IPS-NIHi11 (cell line): ENCODE data around the gene PSMG4.
"Not testable (repeated sequence)": the region's sequence is repeated elsewhere in the genome, so short reads cannot be mapped to it uniquely, and the experiment has no call there.

Experiments
- DNase-seq: peaks from one replicate; pipeline ENCODE4 v3.0.0; 2012; ENCODE audit warnings: mixed read lengths, low spot score

Gene PSMG4

DNA sequence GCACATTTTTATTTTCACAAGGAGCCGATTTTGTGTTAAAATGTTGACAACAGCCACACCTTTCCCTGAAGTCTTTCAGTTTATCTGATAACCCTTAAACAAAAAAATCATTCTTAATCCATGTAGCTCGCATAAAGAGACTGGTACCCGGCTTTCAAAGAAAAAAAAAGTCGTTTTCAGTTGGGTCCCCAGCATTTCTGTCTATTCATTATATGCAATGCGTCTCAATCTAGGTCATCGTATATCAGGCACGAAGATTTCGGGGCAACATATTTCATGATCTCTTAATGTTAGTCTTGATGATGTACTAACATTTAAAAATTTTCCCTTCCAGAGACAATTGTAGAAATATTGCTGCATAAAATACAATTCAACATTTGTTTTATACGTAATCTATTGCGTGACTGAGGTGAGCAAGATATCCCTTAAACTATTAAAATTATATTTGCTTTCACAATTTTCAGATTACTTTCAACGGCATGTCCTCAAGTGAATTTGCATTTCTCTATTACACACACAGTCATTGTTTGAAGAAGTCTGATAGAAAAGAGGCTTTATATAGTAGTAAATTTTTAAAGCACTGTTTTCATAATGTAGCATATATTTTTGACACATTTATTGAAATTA lies 28.4 kb upstream of the PSMG4 start:
- no peak for DNase-seq

DNA sequence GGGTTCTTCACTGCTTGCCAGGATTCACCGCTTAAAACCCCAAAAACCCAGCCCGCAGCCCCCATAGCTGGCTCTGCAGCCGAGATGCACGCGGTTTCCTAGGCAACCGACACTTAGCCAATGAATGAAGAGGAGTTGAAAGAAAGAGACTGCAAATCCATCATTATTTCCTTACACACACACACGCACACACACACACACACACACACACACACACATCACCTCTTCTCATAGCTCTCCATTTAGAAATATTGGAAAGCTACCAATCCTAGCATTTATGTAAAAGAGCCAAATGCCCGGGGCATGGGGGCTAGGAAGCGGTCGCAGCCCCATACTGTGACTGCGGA lies 27.9 kb upstream of the PSMG4 start:
- DNase-seq, result no peak

DNA sequence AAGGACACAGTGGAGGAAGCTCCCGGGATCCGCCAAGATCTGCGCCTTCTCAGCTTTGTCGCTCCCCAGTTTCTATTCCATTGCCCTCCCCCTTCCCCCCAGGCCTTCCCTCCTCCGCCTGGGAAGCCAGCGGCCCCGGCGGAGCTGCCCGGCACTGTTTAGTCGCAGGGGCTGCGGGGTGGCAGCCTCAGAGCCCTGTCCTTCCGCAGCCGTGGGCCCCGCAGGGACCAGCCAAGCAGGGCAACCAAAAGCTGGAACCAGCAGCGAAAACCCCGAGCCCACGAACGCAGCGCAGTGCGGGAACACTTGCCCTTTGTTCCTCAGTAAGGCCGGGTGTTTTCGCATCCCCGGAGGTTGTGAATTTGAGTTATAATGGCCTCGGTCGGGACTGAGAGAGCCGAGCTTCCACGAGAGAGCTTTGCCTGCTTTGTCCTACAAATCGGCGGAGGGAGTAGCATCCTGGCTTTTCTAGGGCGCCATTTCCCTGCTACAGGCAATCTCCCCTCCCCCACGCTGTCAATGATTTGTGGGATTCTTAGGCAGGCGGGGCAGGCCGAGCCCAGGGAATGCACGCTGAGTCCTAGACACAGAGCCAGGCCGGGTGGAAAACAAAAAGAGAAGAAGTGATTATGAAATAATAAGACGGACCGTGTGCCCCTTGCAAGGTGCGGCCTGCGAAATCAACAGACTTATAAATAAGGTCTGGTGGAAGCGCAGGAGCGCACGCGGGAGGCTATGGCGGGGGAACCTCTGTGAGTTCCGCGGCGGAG lies 27.3 kb upstream of the PSMG4 start:
- peak; percentile 66 for DNase-seq

DNA sequence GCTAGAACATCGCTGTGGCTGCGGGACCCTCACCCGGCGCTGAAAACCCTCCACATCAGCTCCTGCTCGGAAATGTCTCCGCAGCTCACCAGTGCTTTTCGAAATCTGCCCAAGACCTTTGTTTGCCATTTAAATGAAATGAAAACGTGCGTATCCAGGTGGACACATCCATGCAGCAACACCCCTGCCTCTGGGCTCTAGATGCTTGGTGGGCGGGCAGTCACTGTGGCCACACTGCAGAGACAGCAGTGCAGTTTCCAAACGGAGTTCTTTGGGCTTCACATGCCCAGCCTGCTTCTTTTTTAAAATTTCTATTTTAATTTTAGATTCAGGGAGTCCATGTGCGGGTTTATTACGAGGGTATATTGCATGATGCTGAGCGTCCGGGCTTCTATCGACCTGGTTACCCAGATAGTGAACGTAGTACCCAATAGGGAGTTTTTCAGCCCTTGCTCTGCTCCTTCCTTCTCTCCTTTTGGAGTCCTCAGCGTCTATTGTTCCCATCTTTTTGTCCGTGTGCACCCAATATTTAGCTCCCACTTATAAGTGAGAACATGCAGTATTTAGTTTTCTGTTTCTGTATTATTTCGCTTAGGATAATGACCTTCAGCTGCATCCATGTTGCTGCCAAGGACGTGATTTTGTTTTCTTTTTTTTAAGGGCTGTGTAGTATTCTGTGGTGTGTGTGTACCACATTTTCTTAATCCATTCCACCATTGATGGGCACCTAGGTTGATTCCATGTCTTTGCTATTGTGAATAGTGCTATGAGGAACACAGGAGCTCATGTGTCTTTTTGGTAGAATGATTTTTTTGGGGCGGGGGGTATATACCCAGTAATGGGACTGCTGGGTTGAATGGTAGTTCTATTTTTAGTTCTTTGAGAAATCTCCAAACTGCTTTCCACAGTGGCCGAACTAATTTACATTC lies 26.5 kb upstream of the PSMG4 start:
- no peak for DNase-seq

DNA sequence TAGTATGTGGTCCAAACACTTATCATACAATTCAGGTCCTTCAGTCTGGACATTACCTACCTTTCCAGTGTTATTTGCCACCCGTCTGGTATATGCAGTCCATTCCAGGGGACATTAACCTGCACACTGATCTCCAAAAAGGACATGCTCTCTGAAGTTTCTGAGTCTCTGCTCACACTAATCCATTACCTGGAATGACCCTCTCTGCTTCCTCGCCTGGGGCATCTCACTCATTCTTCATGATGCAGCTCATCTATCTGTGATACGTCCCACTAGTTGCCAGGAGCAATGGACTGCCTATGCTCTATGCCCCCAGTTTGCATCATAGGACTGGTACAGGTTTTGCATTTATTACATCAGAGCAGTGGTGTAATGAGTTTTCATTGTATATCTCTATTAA lies 25.4 kb upstream of the PSMG4 start:
- no peak for DNase-seq

DNA sequence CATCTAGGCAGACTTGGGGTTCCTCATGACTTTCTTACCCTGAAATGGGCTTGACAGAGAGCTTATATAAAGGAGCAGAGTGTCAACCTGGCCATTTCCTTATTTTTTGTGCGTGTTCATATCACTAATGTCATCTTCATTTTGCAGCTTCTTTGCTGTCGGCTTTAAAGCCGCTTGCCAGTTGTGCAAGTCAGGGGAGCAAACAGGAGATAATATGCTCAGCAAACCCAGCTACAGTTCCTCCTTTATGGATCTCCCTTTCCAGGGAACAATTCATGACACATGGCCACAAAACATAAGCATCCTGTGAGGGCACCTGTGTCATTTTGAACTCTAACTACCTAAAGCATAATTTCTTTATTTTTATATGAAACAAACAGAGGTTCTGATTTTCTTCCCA lies 24.8 kb upstream of the PSMG4 start:
- no peak for DNase-seq

DNA sequence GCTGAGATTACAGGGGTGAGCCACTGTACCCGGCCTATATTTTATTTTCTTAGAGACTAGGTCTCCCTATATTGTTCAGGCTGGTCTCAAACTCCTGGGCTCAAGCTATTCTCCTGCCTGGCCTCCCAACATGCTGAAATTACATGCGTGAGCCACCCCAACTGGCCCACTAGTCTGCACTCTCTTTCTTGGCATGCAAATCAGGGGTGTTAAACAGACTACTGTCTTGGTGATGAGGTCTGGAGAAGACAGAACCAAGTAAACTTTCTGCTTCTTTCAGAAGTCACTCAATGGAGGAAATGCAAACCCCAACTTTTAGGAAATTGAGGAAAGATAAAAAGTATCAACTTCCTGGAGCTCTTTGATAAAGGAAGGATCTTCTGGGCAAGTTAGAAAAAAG lies 23.3 kb upstream of the PSMG4 start:
- no peak for DNase-seq

DNA sequence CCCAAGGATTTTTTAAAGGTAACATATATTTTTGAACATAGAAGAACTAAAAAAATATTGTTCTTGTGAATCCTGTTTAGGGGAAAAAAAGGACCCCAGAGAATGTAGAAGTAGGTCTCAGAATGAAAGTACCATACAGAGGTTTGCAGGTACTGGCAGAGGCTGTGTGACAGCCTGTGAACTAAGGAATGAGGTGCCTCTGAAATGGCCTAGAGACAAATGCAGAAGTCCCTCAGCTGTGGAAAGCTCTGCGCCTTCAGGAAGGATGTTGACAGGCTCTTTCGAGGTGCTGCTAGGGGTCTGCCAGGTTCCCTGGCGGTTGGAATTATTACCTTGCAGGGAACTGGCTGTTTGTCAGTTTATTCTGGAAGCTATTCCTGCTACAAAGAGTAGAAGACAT lies 22.7 kb upstream of the PSMG4 start:
- no peak for DNase-seq

DNA sequence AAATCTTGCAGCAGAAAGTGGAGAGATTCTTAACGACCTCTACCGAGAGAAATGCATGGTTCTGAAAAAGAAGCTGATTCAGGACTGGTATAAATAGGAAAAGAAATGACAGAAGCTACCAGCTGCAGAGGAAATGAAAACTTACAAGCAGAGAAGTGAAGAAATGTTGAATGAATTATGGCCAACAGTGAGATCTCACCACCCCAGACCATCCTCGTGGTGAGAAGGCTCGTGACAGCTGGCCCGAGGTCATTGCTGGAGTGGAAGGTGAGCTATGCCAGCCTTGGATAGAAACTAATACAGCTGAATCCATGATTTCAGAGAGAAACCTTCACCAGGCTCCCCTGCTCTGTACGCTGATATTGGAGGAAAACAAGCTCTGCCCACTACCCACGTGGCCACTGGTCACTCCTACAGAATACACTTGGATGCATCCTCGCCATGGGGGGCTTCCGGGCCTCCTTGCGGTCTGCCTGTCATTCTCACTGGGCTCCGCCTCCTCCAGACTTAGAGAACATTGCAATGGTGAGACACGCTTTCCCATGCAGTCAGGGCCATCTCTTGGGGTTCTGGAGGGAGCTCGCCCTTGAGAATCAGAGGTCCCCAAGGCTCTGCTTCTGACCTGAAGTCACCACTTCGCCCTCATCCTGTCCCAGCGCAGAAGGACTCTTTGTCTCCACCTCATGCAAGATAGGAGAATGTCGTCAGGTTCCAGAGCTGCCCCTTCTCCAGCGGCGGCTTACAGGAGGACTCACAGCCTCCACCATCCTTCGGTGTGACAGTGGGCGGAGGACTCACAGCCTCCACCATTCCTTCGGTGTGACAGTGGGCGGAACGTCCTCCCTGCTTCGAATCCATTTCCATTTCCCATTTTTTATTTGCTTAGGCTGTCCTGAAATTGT lies 20.7 kb upstream of the PSMG4 start:
- DNase-seq, result no peak

DNA sequence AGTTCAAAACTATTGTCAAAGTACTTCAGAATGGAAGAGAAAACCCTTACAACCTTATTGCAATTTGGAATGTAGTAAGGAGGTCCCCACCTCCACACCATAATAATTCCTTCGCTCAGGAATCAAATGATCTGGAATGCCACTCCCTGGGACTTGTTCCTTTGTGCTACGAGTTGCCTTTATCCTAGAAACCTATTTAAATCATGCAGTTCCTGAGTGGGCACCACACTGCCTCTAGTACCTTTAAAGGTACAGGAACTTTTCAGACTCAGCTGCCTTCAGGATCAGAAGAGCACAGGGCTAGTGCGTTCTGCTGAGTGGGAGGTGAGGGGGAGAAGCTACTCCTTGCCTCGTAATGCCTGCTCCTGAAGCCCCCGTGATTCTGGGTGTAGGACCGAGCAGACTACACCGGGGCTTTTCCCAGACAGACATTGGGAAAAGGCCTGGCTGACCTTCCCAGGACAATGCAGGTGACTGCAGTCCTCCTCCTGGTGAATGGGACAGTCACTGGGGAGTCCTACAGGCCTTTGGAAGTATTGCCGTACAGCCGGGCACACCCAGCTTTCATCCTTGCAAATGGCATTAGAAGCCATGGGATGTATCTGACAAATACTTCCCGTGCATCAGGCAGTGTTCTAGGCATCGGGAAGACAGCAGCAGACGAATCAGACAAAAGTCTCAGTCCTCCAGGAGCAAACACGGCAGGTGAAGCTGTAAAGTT lies 19.5 kb upstream of the PSMG4 start:
- peak; percentile 47 for DNase-seq

DNA sequence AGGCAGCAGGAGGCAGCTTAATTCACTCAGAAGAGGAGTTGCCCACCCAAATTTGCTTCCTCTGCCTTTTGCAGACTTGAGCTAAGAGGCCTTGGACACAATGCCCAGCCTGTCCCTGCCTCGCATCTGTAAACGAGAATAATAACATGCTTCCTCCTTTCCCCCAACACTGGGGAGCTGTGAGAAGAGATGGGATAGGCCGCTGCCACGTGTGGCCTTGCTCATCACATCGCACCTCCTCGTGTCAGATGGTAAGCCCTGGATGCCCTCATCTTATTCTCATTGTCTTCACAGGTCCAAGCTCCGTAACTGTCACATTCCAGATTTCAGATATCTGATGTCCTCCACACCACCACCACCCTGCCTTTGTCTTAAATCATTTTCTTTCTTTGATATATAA lies 18.2 kb upstream of the PSMG4 start:
- no peak for DNase-seq

DNA sequence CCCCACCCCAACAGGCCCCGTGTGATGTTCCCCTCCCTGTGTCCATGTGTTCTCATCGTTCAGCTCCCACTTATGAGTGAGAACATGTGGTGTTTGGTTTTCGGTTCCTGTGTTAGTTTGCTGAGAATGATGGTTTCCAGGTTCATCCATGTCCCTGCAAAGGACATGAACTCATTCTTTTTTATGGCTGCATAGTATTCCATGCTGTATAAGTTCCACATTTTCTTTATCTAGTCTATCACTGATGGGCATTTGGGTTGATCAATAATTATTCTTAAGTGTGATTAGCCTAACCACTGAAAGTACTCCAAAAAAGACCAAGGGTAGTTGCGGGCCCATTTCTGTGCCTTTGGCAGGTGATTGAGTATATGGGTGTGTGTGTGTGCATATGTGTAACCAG lies 17.0 kb upstream of the PSMG4 start:
- DNase-seq, result not testable (repeated sequence)

DNA sequence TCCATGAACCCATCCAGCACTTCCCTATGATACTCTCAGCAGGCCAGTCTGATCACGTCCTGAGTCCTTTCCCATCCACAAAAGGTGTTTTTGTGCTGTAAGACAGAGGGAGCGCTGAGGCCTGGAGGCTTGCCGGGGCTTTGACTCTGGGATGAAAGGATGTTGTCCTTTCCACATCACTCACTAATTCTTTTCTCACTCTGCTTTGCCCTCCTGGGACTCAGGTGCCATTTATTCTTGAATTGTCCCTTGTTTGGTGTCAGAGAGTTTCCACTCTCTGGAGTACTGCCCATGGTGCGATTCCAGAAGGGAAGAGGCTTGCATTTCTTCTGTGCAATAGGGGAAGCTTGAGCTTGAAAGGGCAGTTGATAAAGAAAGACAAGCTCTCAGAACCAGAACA lies 16.0 kb upstream of the PSMG4 start:
- DNase-seq, result no peak

DNA sequence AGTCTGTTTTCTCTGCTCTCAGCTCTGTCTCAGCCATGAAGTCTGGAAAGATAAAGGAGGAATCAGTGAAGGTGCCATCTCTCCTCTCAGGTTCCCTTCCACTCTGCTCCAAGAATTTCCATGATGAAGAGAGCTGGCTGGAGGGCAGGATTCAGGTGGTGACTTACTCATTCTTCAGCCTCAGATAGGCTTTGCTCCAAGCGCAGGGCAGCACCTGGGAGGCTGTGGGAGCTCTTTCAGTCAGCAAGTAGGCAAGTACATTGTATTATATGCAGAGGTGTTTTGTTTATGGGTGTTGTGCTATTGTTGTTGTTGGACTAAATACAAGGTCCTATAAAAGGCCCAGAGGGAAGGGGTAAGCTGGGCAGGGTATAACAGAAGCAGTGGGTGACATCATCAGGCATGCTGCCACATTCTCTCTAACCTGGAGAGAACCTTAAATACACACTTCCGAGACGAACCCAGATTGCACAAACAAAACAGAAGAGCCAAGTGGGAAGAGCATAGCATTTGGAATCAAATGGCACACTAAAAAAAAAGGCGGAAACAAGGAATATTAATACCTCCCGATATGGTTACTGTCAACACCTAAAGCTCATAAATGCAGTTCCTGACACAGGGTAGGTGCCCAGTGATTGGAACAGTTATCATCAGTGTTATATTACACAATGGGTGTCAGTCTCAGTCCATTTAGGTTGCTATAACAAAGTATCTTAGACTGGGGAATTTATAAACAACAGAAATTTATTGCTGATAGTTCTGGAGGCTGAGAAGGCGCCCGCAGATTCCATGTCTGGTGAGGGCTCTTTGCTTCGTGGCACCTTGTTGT lies 14.5 kb upstream of the PSMG4 start:
- no peak for DNase-seq

DNA sequence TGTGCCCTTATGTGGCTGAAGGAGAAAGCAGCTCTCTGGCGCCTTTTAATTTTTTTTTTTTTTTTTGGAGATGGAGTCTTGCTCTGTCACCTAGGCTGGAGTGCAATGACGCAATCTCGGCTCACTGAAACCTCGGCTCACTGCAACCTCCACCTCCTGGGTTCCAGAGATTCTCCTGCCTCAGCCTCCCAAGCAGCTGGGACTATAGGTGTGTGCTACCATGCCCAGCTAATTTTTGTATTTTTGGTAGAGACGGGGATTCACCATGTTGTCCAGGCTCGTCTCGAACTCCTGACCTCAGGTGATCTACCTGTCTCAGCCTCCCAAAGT lies 13.9 kb upstream of the PSMG4 start:
- not testable (repeated sequence) for DNase-seq

DNA sequence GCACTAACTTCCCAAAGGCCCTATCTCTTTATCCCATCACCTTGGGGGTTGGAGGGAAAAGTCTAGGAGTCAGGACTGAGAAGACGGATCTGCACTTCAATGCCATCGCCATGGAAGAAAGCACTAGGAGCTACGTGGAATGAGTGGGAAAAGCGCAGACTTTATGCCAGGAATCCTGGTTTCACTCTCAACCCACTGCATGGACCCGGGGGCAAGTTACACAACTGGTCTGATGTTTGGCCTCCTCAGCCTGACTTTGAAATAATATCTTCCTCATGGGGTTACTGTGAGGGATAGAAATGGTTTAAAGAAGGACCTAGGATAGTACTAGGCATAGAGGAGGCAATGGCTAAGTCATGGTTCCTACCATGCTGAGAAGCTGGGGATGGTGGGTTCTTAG lies 13.5 kb upstream of the PSMG4 start:
- no peak for DNase-seq

DNA sequence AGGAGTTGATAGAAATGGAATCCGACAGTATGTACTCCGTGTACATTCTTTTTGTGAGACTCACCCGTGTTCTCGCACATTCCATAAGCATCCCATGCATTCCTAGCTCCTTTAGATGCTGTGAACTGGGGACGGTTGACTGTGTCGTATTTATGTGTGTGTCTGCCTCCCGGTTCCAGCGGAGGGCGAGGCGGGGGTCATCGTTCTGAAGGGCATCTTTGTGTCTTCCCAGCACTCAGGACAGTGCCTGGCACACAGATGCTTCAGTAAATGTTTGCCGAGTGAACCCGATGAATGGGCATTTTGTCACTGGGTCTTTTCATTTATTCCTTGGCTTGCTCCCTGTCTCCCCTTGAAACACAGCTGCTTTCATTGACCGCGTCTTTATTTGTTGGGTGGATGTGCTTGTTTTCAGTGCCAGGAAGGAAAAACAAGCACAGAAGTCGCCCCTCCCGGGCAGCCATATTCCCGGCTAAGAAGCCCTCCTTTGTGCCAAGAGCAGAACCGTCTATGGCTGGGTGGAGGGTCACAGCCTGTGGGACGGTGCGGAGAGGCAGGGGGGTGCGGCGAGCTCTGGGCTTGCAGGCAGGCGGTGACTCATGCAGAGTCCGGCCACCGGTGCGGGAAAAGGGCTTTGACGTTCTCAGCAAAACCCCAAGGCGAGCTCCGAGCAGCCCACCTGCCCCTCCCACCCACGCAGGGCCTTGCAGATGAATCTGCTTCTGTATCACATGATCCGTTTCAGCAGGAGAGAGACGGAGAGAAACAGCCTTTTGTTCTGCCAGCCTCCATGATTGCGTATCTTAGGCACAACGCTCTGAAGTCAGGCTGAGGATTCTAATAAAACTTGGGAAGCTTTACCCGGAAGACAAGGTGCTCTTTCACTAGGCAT lies 11.2 kb upstream of the PSMG4 start:
- DNase-seq, result peak; percentile 68

DNA sequence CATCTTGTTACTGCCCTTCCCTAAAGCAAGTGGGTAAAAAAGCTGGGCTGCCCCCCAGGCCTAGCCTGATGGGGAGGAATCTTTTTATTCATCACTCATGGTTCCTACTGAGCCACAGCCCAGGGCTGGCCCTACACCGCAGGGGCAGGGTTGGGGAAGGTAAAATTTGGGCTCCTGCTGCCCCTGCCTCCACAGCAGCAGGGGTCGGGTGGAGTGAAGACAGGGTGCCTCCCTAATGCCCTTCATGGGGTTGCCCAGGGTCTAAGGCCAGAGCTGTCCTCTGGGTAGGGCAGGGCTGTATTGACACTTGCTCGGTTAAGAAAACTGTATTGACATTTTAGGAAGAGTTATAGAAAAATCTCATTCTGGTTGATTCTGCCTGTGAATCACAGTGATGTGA lies 8.9 kb upstream of the PSMG4 start:
- no peak for DNase-seq

DNA sequence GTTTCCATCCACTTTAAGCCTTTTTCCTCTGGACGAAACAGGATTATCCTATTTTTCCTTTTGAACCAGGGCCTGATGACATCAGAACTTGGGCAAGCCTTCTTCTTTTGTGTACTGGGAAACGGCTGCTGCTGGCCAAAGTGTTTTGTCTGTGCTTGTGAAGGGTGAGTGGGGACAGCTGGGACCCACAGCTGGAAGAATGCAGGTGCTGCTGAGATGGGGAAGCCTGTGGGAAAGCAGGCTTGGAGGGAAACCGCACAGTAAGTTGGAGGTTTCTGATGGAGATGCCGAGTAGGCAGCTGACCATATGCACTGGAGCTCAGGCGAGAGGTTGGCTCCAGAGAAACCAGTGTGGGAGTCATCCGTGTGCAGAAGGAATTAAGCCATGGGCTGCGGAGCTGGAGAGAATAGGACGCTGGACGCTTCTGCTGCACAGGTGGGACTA lies 8.5 kb upstream of the PSMG4 start:
- no peak for DNase-seq
